ENCODE measurements around the gene RASGRP2.

Gene RASGRP2

GRCh38 chr11:64722141-64723065, 21.5 kb downstream of the RASGRP2 start:
- Mint-ChIP-seq H3K9me3 (no peaks in the 10 kb centered on the region), H3K4me1 (peaks cover 11% of the 10 kb centered on the region), H3K36me3 (no peaks in the 10 kb centered on the region), H3K27ac (no peak overlapping the region), H3K4me3 (peak overlapping the region; percentile 30), H3K27me3 (peaks cover 7% of the 10 kb centered on the region)

DNA sequence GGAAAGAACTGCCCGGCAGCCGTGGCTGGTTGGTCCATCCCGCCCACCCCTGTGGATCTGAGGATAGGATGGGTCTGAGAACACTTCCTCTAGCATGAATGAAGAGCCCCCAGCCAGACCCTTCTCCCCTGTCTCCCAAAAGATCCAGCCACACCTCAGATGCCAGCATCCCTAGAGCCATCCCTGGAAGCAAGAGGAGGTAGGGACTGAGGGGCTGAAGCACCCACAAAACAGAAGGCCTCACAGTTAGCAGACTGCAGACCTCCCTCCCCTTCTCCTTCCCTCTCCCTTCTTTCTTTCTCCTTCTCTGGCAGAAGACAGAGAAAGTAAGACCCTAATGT, 22.6 kb downstream of the RASGRP2 start:
- H3K4me1 Mint-ChIP-seq = peaks cover 11% of the 10 kb centered on the region
- peaks cover 12% of the 10 kb centered on the region for H3K27me3 Mint-ChIP-seq
- no peaks in the 10 kb centered on the region for H3K36me3 Mint-ChIP-seq
- H3K27ac Mint-ChIP-seq = no peak overlapping the region
- H3K9me3 Mint-ChIP-seq = no peaks in the 10 kb centered on the region
- no peak overlapping the region for H3K4me3 Mint-ChIP-seq

DNA sequence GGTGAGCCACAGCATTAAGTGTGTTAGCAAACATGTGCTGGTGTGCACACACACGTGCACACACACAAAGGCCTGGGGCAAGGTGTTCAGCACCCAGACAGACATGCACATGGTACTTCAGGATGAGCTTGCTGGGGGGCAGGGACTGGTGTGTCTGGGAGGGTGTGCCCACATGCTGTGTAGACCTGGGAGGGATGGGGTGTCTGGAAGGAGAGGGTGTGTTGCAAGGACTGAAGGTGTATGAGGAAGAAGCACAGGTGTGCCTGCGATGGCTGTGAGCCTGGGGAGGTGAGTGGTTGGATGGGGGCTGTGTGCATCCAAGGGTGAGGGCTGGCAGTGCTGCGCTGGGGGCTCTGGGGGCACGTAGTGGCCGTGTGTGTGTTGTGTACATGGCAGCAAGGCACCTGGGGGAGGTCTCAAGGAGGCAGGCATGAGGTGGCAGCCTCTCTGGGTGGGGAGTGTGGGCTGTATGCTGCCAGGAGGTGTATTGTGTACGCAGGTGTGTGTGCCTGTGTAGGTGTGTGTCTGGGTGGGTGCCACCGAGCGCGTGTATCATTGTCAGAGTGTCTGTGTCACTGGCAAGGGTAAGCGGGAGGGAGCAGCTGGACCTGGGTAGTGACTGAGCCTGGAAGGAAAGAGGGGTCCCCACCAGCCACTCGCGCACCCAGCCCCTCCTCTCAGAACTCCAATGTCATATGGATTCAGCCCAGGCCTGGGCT, 23.1 kb downstream of the RASGRP2 start:
- H3K27me3 Mint-ChIP-seq = peaks cover 13% of the 10 kb centered on the region
- H3K4me3 Mint-ChIP-seq = peak overlapping the region; percentile 27
- H3K27ac Mint-ChIP-seq = no peak overlapping the region
- H3K36me3 Mint-ChIP-seq = no peaks in the 10 kb centered on the region
- peaks cover 11% of the 10 kb centered on the region for H3K4me1 Mint-ChIP-seq
- H3K9me3 Mint-ChIP-seq = no peaks in the 10 kb centered on the region

GRCh38 chr11:64720167-64720566, 23.8 kb downstream of the RASGRP2 start:
- Mint-ChIP-seq H3K4me1 (peaks cover 8% of the 10 kb centered on the region), H3K9me3 (no peaks in the 10 kb centered on the region), H3K27me3 (peaks cover 15% of the 10 kb centered on the region), H3K36me3 (no peaks in the 10 kb centered on the region), H3K4me3 (no peak overlapping the region), H3K27ac (no peak overlapping the region)

GRCh38 chr11:64719406-64719805, 24.5 kb downstream of the RASGRP2 start:
- Mint-ChIP-seq H3K27ac (no peak overlapping the region), H3K4me3 (no peak overlapping the region), H3K27me3 (peaks cover 21% of the 10 kb centered on the region), H3K9me3 (no peaks in the 10 kb centered on the region), H3K4me1 (peaks cover 5% of the 10 kb centered on the region), H3K36me3 (no peaks in the 10 kb centered on the region)

DNA sequence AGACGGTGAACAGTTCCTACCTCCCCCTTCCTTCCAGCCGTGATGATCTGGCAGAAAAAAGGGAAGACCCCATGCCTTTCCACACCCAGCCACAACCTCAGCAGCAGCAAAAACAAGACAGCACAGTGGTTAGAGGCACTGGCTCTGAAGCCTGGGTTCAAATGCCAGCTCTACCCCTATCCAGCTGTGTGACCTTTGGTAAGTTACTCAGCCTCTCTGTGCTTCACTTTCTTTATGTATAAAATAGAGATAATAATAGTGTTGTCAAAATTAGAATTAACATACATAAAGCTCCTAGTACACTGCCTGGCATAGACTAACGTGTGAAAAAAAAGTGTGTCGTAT, 25.2 kb downstream of the RASGRP2 start:
- H3K4me1 Mint-ChIP-seq = peaks cover 6% of the 10 kb centered on the region
- H3K36me3 Mint-ChIP-seq = no peaks in the 10 kb centered on the region
- no peak overlapping the region for H3K4me3 Mint-ChIP-seq
- no peaks in the 10 kb centered on the region for H3K9me3 Mint-ChIP-seq
- no peak overlapping the region for H3K27ac Mint-ChIP-seq
- peaks cover 27% of the 10 kb centered on the region for H3K27me3 Mint-ChIP-seq

- Mint-ChIP-seq H3K9me3 (no peaks in the 10 kb centered on the region), H3K4me1 (peaks cover 6% of the 10 kb centered on the region), H3K27me3 (peaks cover 27% of the 10 kb centered on the region), H3K4me3 (no peak overlapping the region), H3K36me3 (no peaks in the 10 kb centered on the region), H3K27ac (no peak overlapping the region)
Measured at GRCh38 chr11:64718084-64718779, 25.7 kb downstream of the RASGRP2 start.

DNA sequence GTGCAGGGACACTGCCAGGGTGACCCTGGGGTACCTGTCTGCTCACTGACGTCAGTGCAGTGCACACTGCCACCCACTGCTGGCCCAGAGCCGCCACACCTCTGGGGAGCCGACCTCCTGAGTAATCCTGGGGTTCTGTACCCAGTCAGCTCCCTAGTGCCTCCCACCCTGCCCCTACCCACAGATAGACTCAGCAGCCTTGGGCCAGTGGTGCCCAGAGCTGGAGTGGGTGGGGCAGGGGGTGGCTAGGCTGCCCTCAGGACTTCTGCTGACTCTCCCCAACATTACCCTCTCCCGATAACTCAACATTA, 26.7 kb downstream of the RASGRP2 start:
- H3K9me3 Mint-ChIP-seq = no peaks in the 10 kb centered on the region
- peaks cover 25% of the 10 kb centered on the region for H3K27me3 Mint-ChIP-seq
- no peak overlapping the region for H3K4me3 Mint-ChIP-seq
- peaks cover 8% of the 10 kb centered on the region for H3K4me1 Mint-ChIP-seq
- no peaks in the 10 kb centered on the region for H3K36me3 Mint-ChIP-seq
- peak overlapping the region; percentile 33 for H3K27ac Mint-ChIP-seq

DNA sequence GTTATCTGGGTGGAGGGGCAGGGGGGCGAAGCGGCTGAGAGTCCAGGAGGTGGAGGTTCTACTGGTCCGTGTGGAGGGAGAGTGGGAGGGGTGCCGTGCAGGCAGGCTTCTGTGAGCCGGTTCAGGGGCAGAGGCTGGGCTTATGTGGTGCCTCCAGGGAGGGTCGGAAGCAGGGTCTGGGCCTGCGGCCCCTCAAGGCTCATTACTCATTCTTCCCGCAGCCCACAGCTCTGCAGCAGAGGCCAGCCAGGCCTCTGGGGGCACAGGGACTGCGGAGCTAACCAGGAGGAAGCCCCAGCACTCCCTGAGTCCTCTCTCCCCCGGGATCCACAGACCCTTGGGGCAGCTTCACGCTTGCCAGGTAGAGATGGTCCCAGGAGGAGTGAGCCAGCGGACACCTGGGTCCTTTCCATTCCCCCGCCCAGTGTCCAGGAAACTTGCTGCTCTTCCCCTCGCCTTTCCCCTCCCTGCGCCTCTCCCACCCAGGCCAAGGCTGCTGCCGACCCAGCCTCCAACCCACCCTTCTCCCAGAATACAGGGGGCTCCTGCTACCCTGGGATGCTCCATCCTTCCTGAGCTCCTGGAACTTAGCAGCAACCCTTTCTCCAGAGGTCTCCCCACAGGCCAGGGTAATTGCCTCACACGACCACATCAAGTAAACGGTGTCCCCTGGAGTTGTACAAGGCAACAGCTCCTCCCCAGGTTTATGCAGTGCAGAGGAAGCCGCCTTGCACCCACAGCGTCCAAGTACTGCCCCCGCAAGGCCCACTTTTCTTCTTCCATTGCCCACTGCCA, 27.3 kb downstream of the RASGRP2 start:
- Mint-ChIP-seq H3K27me3 (peaks cover 29% of the 10 kb centered on the region), H3K4me3 (no peak overlapping the region), H3K4me1 (peaks cover 13% of the 10 kb centered on the region), H3K9me3 (no peaks in the 10 kb centered on the region), H3K36me3 (no peaks in the 10 kb centered on the region), H3K27ac (peak overlapping the region; percentile 33)

DNA sequence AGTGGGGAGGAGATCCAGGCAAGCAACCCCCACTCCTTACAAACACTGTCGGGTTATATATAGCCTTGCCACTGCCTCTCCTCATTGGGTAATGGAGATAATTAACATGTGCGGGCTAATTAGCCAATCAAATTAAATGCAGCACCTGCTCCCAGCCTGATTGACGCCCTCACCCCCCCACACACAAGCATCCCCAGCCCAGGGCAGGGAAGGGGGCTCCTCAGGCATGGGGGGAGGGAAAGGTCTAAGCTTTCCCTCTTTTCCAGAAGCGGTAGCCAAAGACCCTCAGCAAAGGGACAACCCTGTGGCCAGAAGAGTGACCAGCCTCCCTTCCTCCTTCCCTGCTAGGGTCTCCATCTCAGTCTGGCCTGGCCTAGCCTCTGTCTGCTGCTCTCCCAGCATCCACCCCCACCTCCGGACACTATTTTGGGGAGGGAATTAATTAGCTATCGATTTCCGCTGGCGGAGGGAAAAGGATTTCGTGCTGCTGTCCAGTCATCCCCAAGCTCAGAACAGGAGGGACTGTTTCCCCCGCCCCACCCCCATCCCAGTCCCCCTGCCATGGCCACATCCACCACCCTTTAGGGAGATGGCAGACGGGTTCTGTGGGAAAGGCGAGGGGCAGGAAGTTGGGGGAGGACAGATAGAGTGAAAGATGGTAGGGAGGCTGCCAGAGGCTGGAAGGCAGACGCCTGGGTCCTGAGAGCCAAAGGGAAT, 28.0 kb downstream of the RASGRP2 start:
- Mint-ChIP-seq H3K4me1 (peaks cover 16% of the 10 kb centered on the region), H3K27ac (no peak overlapping the region)

GRCh38 chr11:64715110-64715509, 28.8 kb downstream of the RASGRP2 start:
- Mint-ChIP-seq H3K36me3 (no peaks in the 10 kb centered on the region), H3K4me1 (peaks cover 16% of the 10 kb centered on the region), H3K4me3 (no peak overlapping the region), H3K9me3 (no peaks in the 10 kb centered on the region), H3K27me3 (peaks cover 41% of the 10 kb centered on the region), H3K27ac (peak overlapping the region; percentile 5)

More for the DNA sequence above, 28.0 kb downstream of the RASGRP2 start:
- Mint-ChIP-seq H3K36me3 (no peaks in the 10 kb centered on the region), H3K27me3 (peaks cover 35% of the 10 kb centered on the region), H3K9me3 (no peaks in the 10 kb centered on the region), H3K4me3 (no peak overlapping the region)

DNA sequence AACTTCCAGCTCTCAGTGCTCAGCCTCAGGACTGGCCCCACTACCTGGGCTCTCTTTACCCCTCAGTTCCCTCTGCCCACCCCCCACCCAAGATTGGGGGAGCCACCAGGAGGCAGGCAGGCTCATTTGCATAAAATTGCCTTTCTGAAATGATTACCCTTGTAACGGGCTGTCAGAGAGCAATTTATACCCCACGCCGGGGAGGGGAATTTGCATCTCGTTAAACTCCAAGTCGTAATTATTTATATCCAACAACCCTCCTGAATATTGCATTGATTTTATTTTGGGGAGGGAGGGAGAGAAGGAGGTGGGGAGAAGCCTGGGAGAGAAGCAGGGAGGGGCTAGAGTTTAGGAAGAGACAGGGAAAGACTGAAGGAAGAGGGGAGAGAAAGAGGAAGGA, 29.3 kb downstream of the RASGRP2 start:
- Mint-ChIP-seq H3K27ac (no peak overlapping the region), H3K27me3 (peaks cover 42% of the 10 kb centered on the region)

GRCh38 chr11:64713781-64714363, 30.1 kb downstream of the RASGRP2 start:
- Mint-ChIP-seq H3K9me3 (no peaks in the 10 kb centered on the region), H3K27ac (no peak overlapping the region), H3K4me1 (peaks cover 16% of the 10 kb centered on the region), H3K36me3 (no peaks in the 10 kb centered on the region), H3K27me3 (peaks cover 46% of the 10 kb centered on the region), H3K4me3 (peak overlapping the region; percentile 53)

More for the DNA sequence above, 29.3 kb downstream of the RASGRP2 start:
- Mint-ChIP-seq H3K9me3 (no peaks in the 10 kb centered on the region), H3K4me1 (peaks cover 16% of the 10 kb centered on the region), H3K36me3 (no peaks in the 10 kb centered on the region), H3K4me3 (no peak overlapping the region)

GRCh38 chr11:64713016-64713707, 30.8 kb downstream of the RASGRP2 start:
- H3K27me3 Mint-ChIP-seq = peaks cover 49% of the 10 kb centered on the region
- peaks cover 2% of the 10 kb centered on the region for H3K36me3 Mint-ChIP-seq
- no peak overlapping the region for H3K27ac Mint-ChIP-seq
- no peaks in the 10 kb centered on the region for H3K9me3 Mint-ChIP-seq
- peaks cover 16% of the 10 kb centered on the region for H3K4me1 Mint-ChIP-seq
- no peak overlapping the region for H3K4me3 Mint-ChIP-seq

All from activated naive CD4-positive, alpha-beta T cell treated with anti-CD3 and anti-CD28 coated beads, Interleukin-2, amount 50 U/mL, for 24 hours (primary cell).